ENCODE measurements around the gene PDE4B.
"Not testable (repeated sequence)": the region's sequence is repeated elsewhere in the genome, so short reads cannot be mapped to it uniquely, and the experiment has no call there.

PDE4B gene

GRCh38 chr1:66041654-66042053, 249.0 kb downstream of the PDE4B start:
- Histone ChIP-seq H3K9ac (ENCODE audit: low read depth, low read length) (no peak overlapping the region), H3K27me3 (ENCODE audit: control insufficient read depth, insufficient read depth, low read length) (no peaks in the 10 kb centered on the region), H3K4me3 (ENCODE audit: low read length) (no peak overlapping the region), H3K4me1 (ENCODE audit: control insufficient read depth, insufficient read depth, low read length) (no peaks in the 10 kb centered on the region), H3K36me3 (ENCODE audit: insufficient read depth, low read length) (no peaks in the 10 kb centered on the region), H3K4me2 (ENCODE audit: low read length) (no peak overlapping the region), H3K9me3 (replicated peaks; ENCODE audit: low read length) (no peaks in the 10 kb centered on the region)

- Histone ChIP-seq H3K4me3 (ENCODE audit: low read length) (no peak overlapping the region), H3K27me3 (ENCODE audit: control insufficient read depth, insufficient read depth, low read length) (no peaks in the 10 kb centered on the region), H3K9ac (ENCODE audit: low read depth, low read length) (no peak overlapping the region), H3K36me3 (ENCODE audit: insufficient read depth, low read length) (no peaks in the 10 kb centered on the region), H3K4me1 (ENCODE audit: control insufficient read depth, insufficient read depth, low read length) (no peaks in the 10 kb centered on the region), H3K4me2 (ENCODE audit: low read length) (no peak overlapping the region), H3K9me3 (replicated peaks; ENCODE audit: low read length) (no peaks in the 10 kb centered on the region)
Measured at GRCh38 chr1:66043186-66043585, 250.5 kb downstream of the PDE4B start.

GRCh38 chr1:66044912-66045311, 252.2 kb downstream of the PDE4B start:
- no peak overlapping the region for H3K4me2 ChIP-seq (ENCODE audit: low read length)
- no peak overlapping the region for H3K9ac ChIP-seq (ENCODE audit: low read depth, low read length)
- no peaks in the 10 kb centered on the region for H3K9me3 ChIP-seq (replicated peaks; ENCODE audit: low read length)
- H3K27me3 ChIP-seq (ENCODE audit: control insufficient read depth, insufficient read depth, low read length), result no peaks in the 10 kb centered on the region
- no peaks in the 10 kb centered on the region for H3K36me3 ChIP-seq (ENCODE audit: insufficient read depth, low read length)
- no peak overlapping the region for H3K4me3 ChIP-seq (ENCODE audit: low read length)
- H3K4me1 ChIP-seq (ENCODE audit: control insufficient read depth, insufficient read depth, low read length), result no peaks in the 10 kb centered on the region

GRCh38 chr1:66046415-66046814, 253.7 kb downstream of the PDE4B start:
- H3K4me1 ChIP-seq (ENCODE audit: control insufficient read depth, insufficient read depth, low read length), result no peaks in the 10 kb centered on the region
- no peaks in the 10 kb centered on the region for H3K36me3 ChIP-seq (ENCODE audit: insufficient read depth, low read length)
- no peak overlapping the region for H3K9ac ChIP-seq (ENCODE audit: low read depth, low read length)
- H3K4me2 ChIP-seq (ENCODE audit: low read length), result no peak overlapping the region
- no peaks in the 10 kb centered on the region for H3K9me3 ChIP-seq (replicated peaks; ENCODE audit: low read length)
- no peak overlapping the region for H3K4me3 ChIP-seq (ENCODE audit: low read length)
- no peaks in the 10 kb centered on the region for H3K27me3 ChIP-seq (ENCODE audit: control insufficient read depth, insufficient read depth, low read length)

GRCh38 chr1:66048011-66048410, 255.3 kb downstream of the PDE4B start:
- no peak overlapping the region for H3K4me2 ChIP-seq (ENCODE audit: low read length)
- H3K9me3 ChIP-seq (replicated peaks; ENCODE audit: low read length), result no peaks in the 10 kb centered on the region
- no peaks in the 10 kb centered on the region for H3K4me1 ChIP-seq (ENCODE audit: control insufficient read depth, insufficient read depth, low read length)
- no peaks in the 10 kb centered on the region for H3K27me3 ChIP-seq (ENCODE audit: control insufficient read depth, insufficient read depth, low read length)
- no peak overlapping the region for H3K9ac ChIP-seq (ENCODE audit: low read depth, low read length)
- no peaks in the 10 kb centered on the region for H3K36me3 ChIP-seq (ENCODE audit: insufficient read depth, low read length)
- no peak overlapping the region for H3K4me3 ChIP-seq (ENCODE audit: low read length)

- Histone ChIP-seq H3K4me1 (ENCODE audit: control insufficient read depth, insufficient read depth, low read length) (no peaks in the 10 kb centered on the region), H3K4me2 (ENCODE audit: low read length) (no peak overlapping the region), H3K4me3 (ENCODE audit: low read length) (no peak overlapping the region), H3K9ac (ENCODE audit: low read depth, low read length) (no peak overlapping the region), H3K27me3 (ENCODE audit: control insufficient read depth, insufficient read depth, low read length) (no peaks in the 10 kb centered on the region), H3K9me3 (replicated peaks; ENCODE audit: low read length) (no peaks in the 10 kb centered on the region), H3K36me3 (ENCODE audit: insufficient read depth, low read length) (no peaks in the 10 kb centered on the region)
Measured at GRCh38 chr1:66050123-66050522, 257.4 kb downstream of the PDE4B start.

GRCh38 chr1:66050633-66051032, 257.9 kb downstream of the PDE4B start:
- Histone ChIP-seq H3K27me3 (ENCODE audit: control insufficient read depth, insufficient read depth, low read length) (no peaks in the 10 kb centered on the region), H3K9ac (ENCODE audit: low read depth, low read length) (no peak overlapping the region), H3K4me3 (ENCODE audit: low read length) (no peak overlapping the region), H3K4me1 (ENCODE audit: control insufficient read depth, insufficient read depth, low read length) (no peaks in the 10 kb centered on the region), H3K4me2 (ENCODE audit: low read length) (no peak overlapping the region), H3K9me3 (replicated peaks; ENCODE audit: low read length) (no peaks in the 10 kb centered on the region), H3K36me3 (ENCODE audit: insufficient read depth, low read length) (no peaks in the 10 kb centered on the region)

GRCh38 chr1:66055092-66055491, 262.4 kb downstream of the PDE4B start:
- Histone ChIP-seq H3K27me3 (ENCODE audit: control insufficient read depth, insufficient read depth, low read length) (no peaks in the 10 kb centered on the region), H3K9me3 (replicated peaks; ENCODE audit: low read length) (no peaks in the 10 kb centered on the region), H3K36me3 (ENCODE audit: insufficient read depth, low read length) (no peaks in the 10 kb centered on the region), H3K4me1 (ENCODE audit: control insufficient read depth, insufficient read depth, low read length) (no peaks in the 10 kb centered on the region), H3K4me3 (ENCODE audit: low read length) (no peak overlapping the region), H3K4me2 (ENCODE audit: low read length) (no peak overlapping the region), H3K9ac (ENCODE audit: low read depth, low read length) (no peak overlapping the region)

GRCh38 chr1:66057448-66057847, 264.8 kb downstream of the PDE4B start:
- not testable (repeated sequence) for H3K4me1 ChIP-seq (ENCODE audit: control insufficient read depth, insufficient read depth, low read length); H3K4me2 ChIP-seq (ENCODE audit: low read length); H3K9ac ChIP-seq (ENCODE audit: low read depth, low read length); H3K36me3 ChIP-seq (ENCODE audit: insufficient read depth, low read length); H3K27me3 ChIP-seq (ENCODE audit: control insufficient read depth, insufficient read depth, low read length); H3K9me3 ChIP-seq (replicated peaks; ENCODE audit: low read length); H3K4me3 ChIP-seq (ENCODE audit: low read length)

- Histone ChIP-seq H3K4me1 (ENCODE audit: control insufficient read depth, insufficient read depth, low read length) (no peaks in the 10 kb centered on the region), H3K9me3 (replicated peaks; ENCODE audit: low read length) (no peaks in the 10 kb centered on the region), H3K36me3 (ENCODE audit: insufficient read depth, low read length) (no peaks in the 10 kb centered on the region), H3K4me3 (ENCODE audit: low read length) (no peak overlapping the region), H3K4me2 (ENCODE audit: low read length) (no peak overlapping the region), H3K9ac (ENCODE audit: low read depth, low read length) (no peak overlapping the region), H3K27me3 (ENCODE audit: control insufficient read depth, insufficient read depth, low read length) (no peaks in the 10 kb centered on the region)
Measured at GRCh38 chr1:66058558-66058957, 265.9 kb downstream of the PDE4B start.

- not testable (repeated sequence) for H3K4me2 ChIP-seq (ENCODE audit: low read length); H3K36me3 ChIP-seq (ENCODE audit: insufficient read depth, low read length)
Measured at GRCh38 chr1:66067219-66067618, 274.5 kb downstream of the PDE4B start.

GRCh38 chr1:66069976-66070876, 277.5 kb downstream of the PDE4B start:
- no peaks in the 10 kb centered on the region for H3K36me3 ChIP-seq (ENCODE audit: insufficient read depth, low read length)
- H3K4me2 ChIP-seq (ENCODE audit: low read length), result no peak overlapping the region
- H3K27me3 ChIP-seq (ENCODE audit: control insufficient read depth, insufficient read depth, low read length), result no peaks in the 10 kb centered on the region
- no peak overlapping the region for H3K4me3 ChIP-seq (ENCODE audit: low read length)
- H3K9ac ChIP-seq (ENCODE audit: low read depth, low read length), result no peak overlapping the region
- no peaks in the 10 kb centered on the region for H3K4me1 ChIP-seq (ENCODE audit: control insufficient read depth, insufficient read depth, low read length)
- no peaks in the 10 kb centered on the region for H3K9me3 ChIP-seq (replicated peaks; ENCODE audit: low read length)

More at GRCh38 chr1:66067219-66067618, 274.5 kb downstream of the PDE4B start:
- not testable (repeated sequence) for H3K9me3 ChIP-seq (replicated peaks; ENCODE audit: low read length); H3K9ac ChIP-seq (ENCODE audit: low read depth, low read length); H3K27me3 ChIP-seq (ENCODE audit: control insufficient read depth, insufficient read depth, low read length); H3K4me1 ChIP-seq (ENCODE audit: control insufficient read depth, insufficient read depth, low read length); H3K4me3 ChIP-seq (ENCODE audit: low read length)
